ENCODE results near the gene RASD1. TPM values are rescaled to one million over a fixed set of nuclear protein-coding genes. Genes with fewer than 3 reads are reported as not detected.

The RASD1 gene
- total RNA-seq, 1 experiment from 2014 or later, result 0.30 TPM

GRCh38 chr17:17507465-17508011 lies 11.3 kb upstream of the RASD1 start:
- no peak for ATAC-seq
- H3K36me3 ChIP-seq (ENCODE audit: control insufficient read depth in 1 of 2, insufficient read depth in 2 of 2, low read length in 2 of 2), result no peaks in the 10 kb centered on the region
- H3K9me3 ChIP-seq (ENCODE audit: control insufficient read depth in 1 of 2, insufficient read depth in 1 of 2, low read depth in 1 of 2, low read length in 2 of 2), result no peaks in the 10 kb centered on the region
- no peak overlapping the region for H3K27ac ChIP-seq (ENCODE audit: low read depth, low read length)
- no TSS peak for BruUV-seq (replicated peaks)
- no peaks in the 10 kb centered on the region for H3K79me2 ChIP-seq (ENCODE audit: insufficient read depth, low read length)
- H3K4me3 ChIP-seq (replicated peaks in 1 of 2; ENCODE audit: low read depth in 1 of 2, low read length in 2 of 2), result no peak overlapping the region
- no peaks in the 10 kb centered on the region for H3K27me3 ChIP-seq (ENCODE audit: insufficient read depth, low read length)
- DNase-seq (ENCODE audit: low read depth, low spot score), result no peak
- H2AFZ ChIP-seq (ENCODE audit: low read depth, low read length, poor library complexity, severe bottlenecking), result no peak overlapping the region
- no peak overlapping the region for H3K9ac ChIP-seq (ENCODE audit: low read length)
- ChIA-PET CTCF (interaction anchor here (3.3 kb wide), 1 partner anchor 11 kb away, joined by 14 read pairs; the partner anchor contains the start of gene RASD1), RAD21 (ENCODE audit: low non-redundant PET in 1 of 2, low total read pairs in 2 of 2, uncharacterized antibody in 2 of 2, unreplicated experiment in 2 of 2) (no interaction called here), POLR2A (no interaction called here)
- TF ChIP-seq EZH2phosphoT487 (IDR thresholded peaks at IDR 0.05; ENCODE audit: borderline replicate concordance) (no peak), CEBPB (IDR thresholded peaks at IDR 0.05; ENCODE audit: low read depth) (no peak), ELF1 (IDR thresholded peaks at IDR 0.05; ENCODE audit: borderline replicate concordance, low read depth) (no peak), SRF (IDR thresholded peaks at IDR 0.05; ENCODE audit: low read depth) (no peak), YY1 (IDR thresholded peaks at IDR 0.05; ENCODE audit: extremely low read depth, insufficient replicate concordance, low read depth, low read length) (no peak), POLR2A (IDR thresholded peaks at IDR 0.05; ENCODE audit: borderline replicate concordance, extremely low read depth, insufficient read depth, insufficient read length) (no peak)
- no peaks in the 10 kb centered on the region for H3K9me2 ChIP-seq (ENCODE audit: insufficient read depth)
- no peaks in the 10 kb centered on the region for H4K20me1 ChIP-seq (ENCODE audit: insufficient read depth)
- intact Hi-C loops (cut with micrococcal nuclease), result no loop called here
- H3K4me2 ChIP-seq (ENCODE audit: low read length), result no peak overlapping the region
- H3K4me1 ChIP-seq (ENCODE audit: control insufficient read depth in 1 of 2, insufficient read depth in 2 of 2, low read length in 2 of 2), result peaks cover 5 to 28% of the 10 kb centered on the region in 2 experiments; a peak in 3 of 4 replicates

- no peaks in the 10 kb centered on the region for H3K36me3 ChIP-seq (ENCODE audit: control insufficient read depth in 1 of 2, insufficient read depth in 2 of 2, low read length in 2 of 2)
- POLR2A ChIA-PET, result no interaction called here
- no peak overlapping the region for H3K27ac ChIP-seq (ENCODE audit: low read depth, low read length)
- H3K27me3 ChIP-seq (ENCODE audit: insufficient read depth, low read length), result no peaks in the 10 kb centered on the region
- H2AFZ ChIP-seq (ENCODE audit: low read depth, low read length, poor library complexity, severe bottlenecking), result no peak overlapping the region
- H3K9ac ChIP-seq (ENCODE audit: low read length), result no peak overlapping the region
- RAD21 ChIA-PET (ENCODE audit: low non-redundant PET in 1 of 2, low total read pairs in 2 of 2, uncharacterized antibody in 2 of 2, unreplicated experiment in 2 of 2), result no interaction called here
- no peaks in the 10 kb centered on the region for H3K9me3 ChIP-seq (ENCODE audit: control insufficient read depth in 1 of 2, insufficient read depth in 1 of 2, low read depth in 1 of 2, low read length in 2 of 2)
- DNase-seq (ENCODE audit: low read depth, low spot score) (no peak), ATAC-seq (no peak)
- BruUV-seq (replicated peaks), result no TSS peak
- intact Hi-C loops (cut with micrococcal nuclease), result no loop called here
- H3K4me2 ChIP-seq (ENCODE audit: low read length), result no peak overlapping the region
- CTCF ChIA-PET, result interaction anchor here (3.3 kb wide), 1 partner anchor 10 kb away, joined by 14 read pairs; the partner anchor contains the start of gene RASD1
- no peaks in the 10 kb centered on the region for H4K20me1 ChIP-seq (ENCODE audit: insufficient read depth)
- H3K4me1 ChIP-seq (ENCODE audit: control insufficient read depth in 1 of 2, insufficient read depth in 2 of 2, low read length in 2 of 2), result peaks cover 3 to 22% of the 10 kb centered on the region in 2 experiments; a peak in 3 of 4 replicates
- no peaks in the 10 kb centered on the region for H3K79me2 ChIP-seq (ENCODE audit: insufficient read depth, low read length)
- H3K4me3 ChIP-seq (replicated peaks in 1 of 2; ENCODE audit: low read depth in 1 of 2, low read length in 2 of 2), result no peak overlapping the region
- H3K9me2 ChIP-seq (ENCODE audit: insufficient read depth), result no peaks in the 10 kb centered on the region
- TF ChIP-seq EZH2phosphoT487 (IDR thresholded peaks at IDR 0.05; ENCODE audit: borderline replicate concordance) (no peak), ZBTB33 (IDR thresholded peaks at IDR 0.05; ENCODE audit: extremely low read depth, insufficient replicate concordance, low read length) (no peak), ELF1 (IDR thresholded peaks at IDR 0.05; ENCODE audit: borderline replicate concordance, low read depth) (no peak), FOSL1 (IDR thresholded peaks at IDR 0.05; ENCODE audit: low read depth) (no peak), EGR1 (IDR thresholded peaks at IDR 0.05; ENCODE audit: low read depth) (no peak), JUND (IDR thresholded peaks at IDR 0.05) (no peak), RAD21 (IDR thresholded peaks at IDR 0.05; ENCODE audit: low read depth) (no peak), CBX3 (IDR thresholded peaks at IDR 0.05; ENCODE audit: low read depth) (no peak), ZNF274 (IDR thresholded peaks at IDR 0.05; ENCODE audit: low read depth, low read length) (no peak), REST (IDR thresholded peaks at IDR 0.05; ENCODE audit: low read depth) (no peak), POLR2A (IDR thresholded peaks at IDR 0.05; ENCODE audit: borderline replicate concordance, extremely low read depth, insufficient read depth, insufficient read length) (no peak)
These were observed 10.8 kb upstream of the RASD1 start for GRCh38 chr17:17506893-17507464.

All from HCT116 (cell line).